H1 (cell line): ENCODE data around the gene MUC13. TPM values are rescaled to one million over a fixed set of nuclear protein-coding genes. Genes with fewer than 3 reads are reported as not detected.

Experiments
- CTCF ChIA-PET: fragments of 300-600 bp; sonication (Branson Sonifier 250); formaldehyde crosslinking; loops from one replicate; lab custom pipeline; 2021; ENCODE audit not compliant: partially characterized antibody; lab: Charles Lee
- POLR2A ChIA-PET: fragments of 300-600 bp; sonication (Branson Sonifier 250); formaldehyde crosslinking; loops from one replicate; lab custom pipeline; 2021; ENCODE audit warnings: inconsistent platforms; ENCODE audit not compliant: partially characterized antibody; lab: Charles Lee
- DNase-seq, 2 experiments: peaks; one replicate each; pipeline versions ENCODE4 v3.0.0 to v3.0.0-alpha.2; 2010 to 2022; ENCODE audit warnings: low spot score in 2 of 2, low read depth in 1 of 2, mixed read lengths in 1 of 2
- FAIRE-seq: peaks from 2 replicates; lab custom pipeline; 2011; peaks lifted over from hg19 to GRCh38; lab: Jason Lieb, UNC
- H2AFZ ChIP-seq: 2 replicates; pipeline ENCODE4 v1.8.1; 2012; ENCODE audit warnings: low read length, inconsistent platforms
- H2AK5ac ChIP-seq: 2 replicates; pipeline ENCODE4 v1.6.1; 2013; ENCODE audit warnings: low read depth, low read length
- H2BK120ac ChIP-seq: replicated peaks from 2 replicates; pipeline ENCODE3; 2013; ENCODE audit warnings: low read depth, low read length, inconsistent platforms
- H2BK12ac ChIP-seq: 2 replicates; pipeline ENCODE4 v1.6.1; 2013; ENCODE audit warnings: low read depth, low read length
- H2BK15ac ChIP-seq: 2 replicates; pipeline ENCODE4 v1.6.1; 2013; ENCODE audit warnings: low read length
- H2BK20ac ChIP-seq: 2 replicates; pipeline ENCODE4 v1.6.1; 2013; ENCODE audit warnings: low read length
- H2BK5ac ChIP-seq: 2 replicates; pipeline ENCODE4 v1.6.1; 2013; ENCODE audit warnings: low read depth, low read length
- H3K14ac ChIP-seq: 2 replicates; pipeline ENCODE4 v1.6.1; 2013; ENCODE audit warnings: inconsistent platforms; ENCODE audit not compliant: insufficient read length
- H3K18ac ChIP-seq: 2 replicates; pipeline ENCODE4 v1.6.1; 2013; ENCODE audit warnings: low read length; ENCODE audit errors: extremely low read depth
- H3K23ac ChIP-seq: 2 replicates; pipeline ENCODE4 v1.6.1; 2013; ENCODE audit warnings: inconsistent platforms; ENCODE audit not compliant: insufficient read length
- H3K23me2 ChIP-seq: 2 replicates; pipeline ENCODE4 v1.6.1; 2013; ENCODE audit warnings: low read depth, low read length
- H3K27ac ChIP-seq: 2 replicates; pipeline ENCODE4 v1.6.1; 2011; ENCODE audit warnings: low read depth, low read length, inconsistent platforms
- H3K27me3 ChIP-seq, 4 experiments: replicated peaks in 1 of 4; 1 replicate in 1 of 4; 2 replicates in 3 of 4; pipeline versions ENCODE4 v1.6.1 to v1.8.1; 2011 to 2013; ENCODE audit warnings: low read length in 3 of 4, mild to moderate bottlenecking in 3 of 4, inconsistent platforms in 2 of 4, mixed read lengths in 2 of 4, moderate library complexity in 1 of 4; ENCODE audit not compliant: control insufficient read depth in 3 of 4, insufficient read depth in 3 of 4; ENCODE audit errors: extremely low read depth in 1 of 4
- H3K36me3 ChIP-seq, 4 experiments: 2 replicates each; pipeline versions ENCODE4 v1.6.1 to v1.8.1; 2011 to 2013; ENCODE audit warnings: mild to moderate bottlenecking in 4 of 4, low read length in 3 of 4, moderate library complexity in 2 of 4, control low read depth in 1 of 4, inconsistent platforms in 1 of 4; ENCODE audit not compliant: insufficient read depth in 4 of 4, control insufficient read depth in 2 of 4
- H3K4ac ChIP-seq: replicated peaks from 2 replicates; pipeline ENCODE3; 2013; ENCODE audit warnings: low read length, low read depth, mixed read lengths, inconsistent platforms; ENCODE audit not compliant: insufficient read length
- H3K4me1 ChIP-seq, 4 experiments: replicated peaks in 1 of 4; 1 replicate in 1 of 4; 2 replicates in 3 of 4; pipeline versions ENCODE4 v1.6.1 to v1.8.1; 2011 to 2013; ENCODE audit warnings: low read length in 3 of 4, inconsistent platforms in 2 of 4, mixed read lengths in 1 of 4; ENCODE audit not compliant: insufficient read depth in 4 of 4, control insufficient read depth in 3 of 4
- H3K4me2 ChIP-seq, 2 experiments: 2 replicates each; pipeline versions ENCODE4 v1.6.1 to v1.8.1; 2011 to 2013; ENCODE audit warnings: low read depth in 2 of 2, low read length in 2 of 2, control low read depth in 1 of 2, inconsistent platforms in 1 of 2, mild to moderate bottlenecking in 1 of 2; ENCODE audit not compliant: insufficient read depth in 1 of 2
- H3K4me3 ChIP-seq, 4 experiments: fragments of 200-600, 300-600 bp in 1 of 4; sonication (generic), shearing (Covaris generic), sonication (Bioruptor Twin) in 1 of 4; 2 replicates each; pipeline versions ENCODE4 v1.5.1 to v1.8.1; 2011 to 2016; ENCODE audit warnings: low read length in 4 of 4, low read depth in 3 of 4, control low read depth in 2 of 4, inconsistent platforms in 2 of 4, mild to moderate bottlenecking in 2 of 4, mixed read lengths in 1 of 4, moderate library complexity in 1 of 4; ENCODE audit not compliant: insufficient read depth in 2 of 4; ENCODE audit errors: extremely low read depth in 1 of 4
- H3K56ac ChIP-seq: replicated peaks from 2 replicates; pipeline ENCODE3; 2013; ENCODE audit warnings: low read depth, mild to moderate bottlenecking, mixed read lengths, low read length, inconsistent platforms; ENCODE audit not compliant: insufficient read length
- H3K79me1 ChIP-seq: 2 replicates; pipeline ENCODE4 v1.6.1; 2013; ENCODE audit warnings: low read depth, low read length, control low read depth
- H3K79me2 ChIP-seq, 2 experiments: 2 replicates each; pipeline versions ENCODE4 v1.6.1 to v1.8.1; 2012 to 2013; ENCODE audit warnings: low read length in 2 of 2, mild to moderate bottlenecking in 2 of 2, inconsistent platforms in 1 of 2; ENCODE audit not compliant: insufficient read depth in 2 of 2, control insufficient read depth in 1 of 2
- H3K9ac ChIP-seq, 4 experiments: replicated peaks in 1 of 4; 1 replicate in 1 of 4; 2 replicates in 3 of 4; pipeline versions ENCODE4 v1.6.1 to v1.8.1; 2011 to 2013; ENCODE audit warnings: low read depth in 3 of 4, low read length in 3 of 4, control low read depth in 2 of 4, mild to moderate bottlenecking in 2 of 4, moderate library complexity in 2 of 4, inconsistent platforms in 1 of 4; ENCODE audit errors: extremely low read depth in 1 of 4
- H3K9me3 ChIP-seq, 2 experiments: 2 replicates each; pipeline versions ENCODE4 v1.6.1 to v1.8.1; 2012 to 2013; ENCODE audit warnings: mild to moderate bottlenecking in 2 of 2, moderate library complexity in 2 of 2, control low read depth in 1 of 2, inconsistent platforms in 1 of 2, low read depth in 1 of 2, low read length in 1 of 2, mixed read lengths in 1 of 2; ENCODE audit not compliant: insufficient read depth in 2 of 2
- H4K20me1 ChIP-seq, 2 experiments: replicated peaks in 1 of 2; 2 replicates each; pipeline versions ENCODE3 to v1.8.1; 2011 to 2013; ENCODE audit warnings: inconsistent platforms in 2 of 2, low read length in 2 of 2, mild to moderate bottlenecking in 1 of 2; ENCODE audit not compliant: insufficient read depth in 2 of 2, control insufficient read depth in 1 of 2
- H4K5ac ChIP-seq: 2 replicates; pipeline ENCODE4 v1.6.1; 2013; ENCODE audit warnings: low read length, low read depth, mixed read lengths, inconsistent platforms; ENCODE audit not compliant: insufficient read length
- H4K8ac ChIP-seq: 2 replicates; pipeline ENCODE4 v1.8.0; 2013; ENCODE audit warnings: mild to moderate bottlenecking, moderate library complexity, low read length, inconsistent platforms; ENCODE audit not compliant: insufficient read depth; ENCODE audit errors: extremely low read depth
- H4K91ac ChIP-seq: replicated peaks from 2 replicates; pipeline ENCODE3; 2013; ENCODE audit warnings: low read length, mixed read lengths, inconsistent platforms; ENCODE audit not compliant: insufficient read length
- ATF3 ChIP-seq: IDR thresholded peaks from 2 replicates; pipeline ENCODE4 v1.6.1; 2011; ENCODE audit warnings: low read depth, mild to moderate bottlenecking, low read length; ENCODE audit not compliant: insufficient read depth
- CHD2 ChIP-seq: IDR thresholded peaks from 2 replicates; pipeline ENCODE4 v1.6.1; 2012; ENCODE audit warnings: low read length, improper control_type of control experiment
- EGR1 ChIP-seq: IDR thresholded peaks from 2 replicates; pipeline ENCODE4 v1.6.1; 2011; ENCODE audit warnings: low read depth, low read length, borderline replicate concordance
- JUND ChIP-seq: IDR thresholded peaks from 2 replicates; pipeline ENCODE4 v1.6.1; 2011; ENCODE audit warnings: mild to moderate bottlenecking, improper control_type of control experiment, low read length
- MAFK ChIP-seq: IDR thresholded peaks from 2 replicates; pipeline ENCODE4 v1.6.1; 2012; ENCODE audit warnings: low read depth, mild to moderate bottlenecking, improper control_type of control experiment, low read length
- POU5F1 ChIP-seq: IDR thresholded peaks from 2 replicates; pipeline ENCODE4 v1.6.1; 2011; ENCODE audit warnings: low read depth, mild to moderate bottlenecking, low read length, moderate library complexity
- RAD21 ChIP-seq, 2 experiments: IDR thresholded peaks in 1 of 2; conservative IDR thresholded peaks in 1 of 2; 2 replicates each; pipeline ENCODE4 v1.6.1; 2011; ENCODE audit warnings: low read depth in 2 of 2, low read length in 2 of 2, improper control_type of control experiment in 1 of 2, inconsistent platforms in 1 of 2, mild to moderate bottlenecking in 1 of 2, moderate library complexity in 1 of 2
- RBBP5 ChIP-seq: IDR thresholded peaks from 2 replicates; pipeline ENCODE4 v1.7.1; 2012; ENCODE audit warnings: low read depth, mild to moderate bottlenecking, inconsistent platforms, low read length, moderate library complexity, borderline replicate concordance
- SAP30 ChIP-seq: fragments of 300-600 bp; sonication (generic); IDR thresholded peaks from 2 replicates; pipeline ENCODE4 v1.7.1; 2012; ENCODE audit warnings: low read length, moderate library complexity, mild to moderate bottlenecking, inconsistent platforms; ENCODE audit not compliant: insufficient read depth, insufficient replicate concordance
- SP1 ChIP-seq: IDR thresholded peaks from 2 replicates; pipeline ENCODE4 v1.6.1; 2011; ENCODE audit warnings: low read depth, low read length
- TCF12 ChIP-seq: IDR thresholded peaks from 2 replicates; pipeline ENCODE4 v1.6.1; 2011; ENCODE audit warnings: low read depth, mild to moderate bottlenecking, low read length
- WGBS, 2 experiments: shearing (Covaris generic) in 1 of 2; methylation state at CpG; one replicate each; pipeline versions ENCODE4 v1.1.6 to v1.1.7; 2013 to 2015; ENCODE audit warnings: low lambda C conversion rate in 2 of 2, mixed read lengths in 2 of 2, inconsistent platforms in 1 of 2, low coverage in 1 of 2, missing lambda C conversion rate in 1 of 2; ENCODE audit not compliant: insufficient replicate concordance in 2 of 2, insufficient coverage in 1 of 2, insufficient read length in 1 of 2; ENCODE audit errors: extremely low coverage in 1 of 2, missing lambda C conversion rate in 1 of 2; 5-methylcytosine and 5-hydroxymethylcytosine counted together
- polyA plus RNA-seq, 7 experiments: library from polyadenylated mRNA; depleted of rRNA in 3 of 7; stranded (reverse) in 5 of 7; unstranded in 2 of 7; fragments of >200 nt in 5 of 7; fragments of 200-250 nt in 2 of 7; gene quantifications; 1 replicate in 5 of 7; 2 replicates in 1 of 7; 4 replicates in 1 of 7; pipeline versions ENCODE4 v1.2.1 to v1.2.3, GENCODE V29; 2011 to 2013; ENCODE audit warnings: missing spikeins in 2 of 7, mixed read lengths in 2 of 7
- total RNA-seq: library from RNA; stranded (reverse); fragmentation: NEBNext Ultra II Directional; extraction: Animal tissue kit (Norgen Biotek cat#: 25700); gene quantifications from 2 replicates; pipeline ENCODE4 v1.2.1, GENCODE V29; 2021

Gene MUC13
- total and polyA plus RNA-seq, 2 of the 8 experiments (the other 6 are each of a cell fraction or from before 2014, with no cell fraction given) = not detected

- Histone ChIP-seq H2AK5ac (no peak overlapping the region), H2BK12ac (no peak overlapping the region), H4K8ac (no peak overlapping the region), H3K27ac (no peak overlapping the region), H3K4me3 (no peak overlapping the region), H3K23me2 (no peaks in the 10 kb centered on the region; the same call in 1 of the 2 replicates), H4K91ac (no peak overlapping the region), H3K79me2 (no peaks in the 10 kb centered on the region), H4K20me1 (no peaks in the 10 kb centered on the region), H4K5ac (no peak overlapping the region), H3K9ac (no peak overlapping the region)
- DNase-seq = no peak
- CTCF ChIA-PET = interaction anchor here (0.9 to 10.5 kb wide), 11 partner anchors 13 to 659 kb away, joined by 3 to 126 read pairs (median 4); partner anchors contain the start of gene MUC13
- TF ChIP-seq TCF12 = no peak
- no peak for TF ChIP-seq SAP30
- TF ChIP-seq POU5F1 = no peak
- no peak for TF ChIP-seq EGR1
- TF ChIP-seq CHD2 = no peak
- TF ChIP-seq SP1 = no peak
- no peak for TF ChIP-seq RAD21 (IDR thresholded peaks at IDR 0.05 in 1 of 2, conservative IDR thresholded peaks at IDR 0.05 in 1 of 2; ENCODE audit: low read depth in 2 of 2, low read length in 2 of 2)
- no peak for TF ChIP-seq JUND
- TF ChIP-seq MAFK = no peak
- TF ChIP-seq RBBP5 = no peak
- TF ChIP-seq ATF3 = no peak
- TF ChIP-seq, all 59 proteins: peak for 0
- H3K27me3 ChIP-seq = no peaks in the 10 kb centered on the region; a peak in 1 of 7 replicates
- no peak overlapping the region for H3K4ac ChIP-seq
- H2BK15ac ChIP-seq = no peak overlapping the region
- WGBS, 2 experiments = 87% methylated on average over 4 of the region's 4 CpGs; no CpG with 5 or more reads in 1 of the 2 experiments
- no peak overlapping the region for H3K18ac ChIP-seq
- H3K56ac ChIP-seq = no peak overlapping the region
- H2AFZ ChIP-seq = no peak overlapping the region
- no peak overlapping the region for H3K23ac ChIP-seq
- no peak overlapping the region for H3K4me2 ChIP-seq
- no peak overlapping the region for H2BK120ac ChIP-seq
- H3K9me3 ChIP-seq = no peaks in the 10 kb centered on the region
- POLR2A ChIA-PET = interaction anchor here (2.5 kb wide), 1 partner anchor 166 kb away, joined by 8 read pairs; no protein-coding TSS in a partner anchor
- H3K36me3 ChIP-seq = no peaks in the 10 kb centered on the region
- no peaks in the 10 kb centered on the region for H3K4me1 ChIP-seq
- H2BK20ac ChIP-seq = no peak overlapping the region
- H2BK5ac ChIP-seq = no peak overlapping the region
- no peak for FAIRE-seq
- no peaks in the 10 kb centered on the region for H3K79me1 ChIP-seq
- H3K14ac ChIP-seq = no peak overlapping the region
These were observed 8.0 kb downstream of the MUC13 start for GRCh38 chr3:124926426-124927101.
